K562 (cell line): ENCODE measurements around the gene ZDHHC20. TPM values are rescaled to one million over a fixed set of nuclear protein-coding genes. Genes with fewer than 3 reads are reported as not detected.
A peak's percentile ranks its signal among the peaks of the same experiment; 100 is the strongest.

ENCODE experiments used
- ATAC-seq: fragments of 200-7000 bp; cut with Tn5 transposase; 3 replicates; pipeline ENCODE4 v1.9.1; 2020; ENCODE audit warnings: moderate library complexity
- BruUV-seq: library from RNA; stranded (reverse); fragments of 400-500 nt; replicated peaks from 2 replicates; lab custom pipeline; 2021; lab: Mats Ljungman, UMichigan
- CTCF ChIA-PET: fragments of 300-600 bp; formaldehyde crosslinking; extraction: SDS; loops from one replicate; lab custom pipeline; 2021; ENCODE audit warnings: low intra/inter-chr PET ratio; lab: Yijun Ruan, JAX
- POLR2A ChIA-PET: fragments of 300-600, 350-650 bp; sonication (Branson Sonifier 250); formaldehyde crosslinking; extraction: SDS; loops from one replicate; lab custom pipeline; 2021; ENCODE audit warnings: antibody characterized with exemption, inconsistent platforms; lab: Yijun Ruan, JAX
- DNase-seq, 4 experiments: peaks; one replicate each; pipeline versions ENCODE4 v3.0.0 to v3.0.0-alpha.2; 2011 to 2018; ENCODE audit warnings: low spot score in 3 of 4, mixed read lengths in 3 of 4; ENCODE audit errors: extremely low read depth in 1 of 4
- FAIRE-seq: peaks from 2 replicates; lab custom pipeline; 2011; peaks lifted over from hg19 to GRCh38; lab: Jason Lieb, UNC
- H2AFZ ChIP-seq: 2 replicates; pipeline ENCODE4 v1.6.0; 2011; ENCODE audit warnings: low read depth, low read length, control low read depth, inconsistent platforms
- H3K27ac ChIP-seq: fragments of 200-600 bp; 3 replicates; pipeline ENCODE4 v1.8.0; 2011; ENCODE audit warnings: low read depth, mild to moderate bottlenecking, control low read depth, inconsistent platforms, low read length, moderate library complexity, mixed read lengths; ENCODE audit errors: extremely low read depth
- H3K27me3 ChIP-seq, 2 experiments: fragments of 300-600 bp in 1 of 2; 2 replicates in 1 of 2; 3 replicates in 1 of 2; pipeline versions ENCODE4 v1.6.0 to v1.8.0; 2011; ENCODE audit warnings: inconsistent platforms in 2 of 2, low read length in 2 of 2, mild to moderate bottlenecking in 1 of 2, mixed read lengths in 1 of 2, moderate library complexity in 1 of 2; ENCODE audit not compliant: control insufficient read depth in 2 of 2, insufficient read depth in 2 of 2
- H3K36me3 ChIP-seq: fragments of 300-600 bp; 3 replicates; pipeline ENCODE4 v1.8.0; 2011; ENCODE audit warnings: mild to moderate bottlenecking, low read length, inconsistent platforms; ENCODE audit not compliant: control insufficient read depth, insufficient read depth
- H3K4me1 ChIP-seq, 2 experiments: fragments of 200-600 bp in 1 of 2; replicated peaks in 1 of 2; 2 replicates in 1 of 2; 3 replicates in 1 of 2; pipeline versions ENCODE4 v1.5.1 to v1.8.0; 2011; ENCODE audit warnings: inconsistent platforms in 2 of 2, low read length in 2 of 2, mild to moderate bottlenecking in 1 of 2, mixed read lengths in 1 of 2, moderate library complexity in 1 of 2; ENCODE audit not compliant: control insufficient read depth in 2 of 2, insufficient read depth in 2 of 2
- H3K4me2 ChIP-seq: 2 replicates; pipeline ENCODE4 v1.6.1; 2011; ENCODE audit warnings: low read length, control low read depth, inconsistent platforms, mixed read lengths; ENCODE audit not compliant: insufficient read depth
- H3K4me3 ChIP-seq: fragments of 200-600 bp; sonication (generic), shearing (Covaris generic); 2 replicates; pipeline ENCODE4 v1.5.1; 2016; ENCODE audit warnings: control low read depth, inconsistent platforms
- H3K79me2 ChIP-seq: fragments of 200-600 bp; 3 replicates; pipeline ENCODE4 v1.8.0; 2011; ENCODE audit warnings: low read length, inconsistent platforms; ENCODE audit not compliant: control insufficient read depth, insufficient read depth
- H3K9ac ChIP-seq, 2 experiments: 2 replicates each; pipeline versions ENCODE4 v1.6.0 to v1.6.1; 2011; ENCODE audit warnings: low read depth in 2 of 2, low read length in 2 of 2, control low read depth in 1 of 2, inconsistent platforms in 1 of 2, mild to moderate bottlenecking in 1 of 2, mixed read lengths in 1 of 2; ENCODE audit not compliant: insufficient read depth in 1 of 2
- H3K9me1 ChIP-seq: one replicate; pipeline ENCODE4 v1.6.0; 2011; ENCODE audit warnings: inconsistent platforms, mild to moderate bottlenecking, low read length, moderate library complexity; ENCODE audit not compliant: control insufficient read depth, insufficient read depth
- H3K9me3 ChIP-seq: replicated peaks from 2 replicates; pipeline ENCODE4 v1.5.1; 2011; ENCODE audit warnings: low read depth, low read length, inconsistent platforms; ENCODE audit not compliant: control insufficient read depth, insufficient read depth
- H4K20me1 ChIP-seq: replicated peaks from 2 replicates; pipeline ENCODE4 v1.6.1; 2011; ENCODE audit warnings: low read length, inconsistent platforms, mixed read lengths; ENCODE audit not compliant: control insufficient read depth, insufficient read depth
- GTF2E2 ChIP-seq: fragments of 200-800 bp; sonication (Bioruptor generic); IDR thresholded peaks from 2 replicates; pipeline ENCODE4 v1.6.1; 2016; ENCODE audit warnings: missing genetic modification characterization, missing compliant biosample characterization
- MCM2 ChIP-seq: fragments of 450-650 bp; IDR thresholded peaks from 2 replicates; pipeline ENCODE4 v1.6.1; 2017; ENCODE audit warnings: low read depth, mild to moderate bottlenecking
- MCM3 ChIP-seq: fragments of 450-650 bp; IDR thresholded peaks from 2 replicates; pipeline ENCODE4 v1.6.1; 2016
- RAD51 ChIP-seq: fragments of 450-650 bp; IDR thresholded peaks from 2 replicates; pipeline ENCODE4 v1.7.1; 2016; ENCODE audit warnings: low read depth, mild to moderate bottlenecking, borderline replicate concordance
- ZNF253 ChIP-seq: fragments of 250-450 bp; sonication (Bioruptor Pico); conservative IDR thresholded peaks from 2 replicates; pipeline ENCODE4 v1.6.1; 2021; ENCODE audit warnings: mild to moderate bottlenecking
- WGBS: fragments of 100-300 bp; shearing (Covaris generic); methylation state at CpG from one replicate; pipeline ENCODE4 v1.1.6; 2016; ENCODE audit warnings: low coverage, mixed read lengths; ENCODE audit not compliant: insufficient coverage; ENCODE audit errors: missing lambda C conversion rate; 5-methylcytosine and 5-hydroxymethylcytosine counted together
- in situ Hi-C: fragments of 300-500 bp; cut with MboI; formaldehyde crosslinking; loops from 4 replicates; pipeline ENCODE4 v1.15.0; 2018; ENCODE audit warnings: inconsistent platforms, mixed read lengths
- intact Hi-C: fragments of 100-400 bp; cut with micrococcal nuclease; formaldehyde crosslinking; loops from 2 replicates; pipeline ENCODE4 v1.14.2; 2022
- polyA plus RNA-seq, 8 experiments: library from polyadenylated mRNA; depleted of rRNA in 4 of 8; stranded (reverse) in 5 of 8; unstranded in 3 of 8; fragments of >200 nt; fragmentation: Nextera tagmentation in 2 of 8; fragmentation: Illumina TruSeq in 1 of 8; extraction: Ambion mirVana in 2 of 8; extraction: Trizol in 1 of 8; gene quantifications; 2 replicates each; pipeline versions ENCODE4 v1.2.1 to v1.2.3, GENCODE V29; 2011 to 2014; ENCODE audit warnings: inconsistent platforms in 1 of 8, missing spikeins in 1 of 8
- small RNA-seq: library from RNA; depleted of rRNA; stranded (forward); fragments of <200 nt; gene quantifications from one replicate; pipeline ENCODE3, GENCODE V24; 2014
- total RNA-seq, 7 experiments: library from RNA; depleted of rRNA in 6 of 7; stranded (reverse); fragments of >200 nt in 6 of 7; fragmentation: Illumina TruSeq in 2 of 7; extraction: Trizol in 2 of 7; gene quantifications; 2 replicates each; pipeline versions ENCODE4 v1.2.1 to v1.2.3, GENCODE V29; 2011 to 2021; ENCODE audit warnings: low replicate concordance in 1 of 7
- TF ChIP-seq, protein P1 (sequence below): sonication (generic); formaldehyde crosslinking; IDR thresholded peaks from 2 replicates; pipeline ENCODE4 v1.9.0; 2022; ENCODE audit warnings: mild to moderate bottlenecking, missing genetic modification reagents

Gene ZDHHC20
- total and polyA plus RNA-seq, 9 of the 15 experiments (the other 6 are each of a cell fraction or from before 2014, with no cell fraction given), result 2.7 to 20.9 (median 15.8) TPM

DNA sequence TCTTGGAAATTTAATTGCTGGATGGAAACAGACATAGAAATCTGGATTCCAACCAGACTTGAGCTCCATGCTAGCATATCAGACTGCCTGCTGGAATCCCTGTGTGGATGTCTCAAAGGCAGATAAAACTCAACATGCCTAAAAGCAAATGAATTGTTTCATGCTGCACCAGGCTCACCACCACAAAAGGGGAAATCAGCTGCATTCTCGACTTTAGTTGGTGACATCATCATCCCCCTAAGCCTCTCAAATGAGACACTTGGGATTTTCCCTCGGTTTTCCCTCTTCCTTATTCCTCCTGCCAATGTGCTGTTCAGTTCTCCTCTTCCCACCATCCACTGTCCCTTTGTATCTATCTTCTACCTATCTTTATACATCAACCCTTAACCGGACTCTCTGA lies 134.3 kb downstream of the ZDHHC20 start:
- Histone ChIP-seq H3K27me3 (peaks cover 0 to 13% of the 10 kb centered on the region in 2 experiments; a peak in 2 of 5 replicates), H3K9me1 (no peaks in the 10 kb centered on the region), H3K4me2 (no peak overlapping the region), H2AFZ (no peak overlapping the region)
- POLR2A ChIA-PET, result no interaction called here
- CTCF ChIA-PET, result no interaction called here
- ATAC-seq (no peak), FAIRE-seq (no peak)
- in situ Hi-C loops, result no loop called here
- no peak for TF ChIP-seq MCM3
- TF ChIP-seq GTF2E2 (tag), result no peak
- TF ChIP-seq, all 486 proteins: peak for 0
- intact Hi-C loops, result no loop called here
- H3K9me3 ChIP-seq, result no peaks in the 10 kb centered on the region
- H3K9ac ChIP-seq, result no peak overlapping the region
- H3K4me1 ChIP-seq, result peaks cover 0 to 4% of the 10 kb centered on the region in 2 experiments; a peak in 1 of 5 replicates
- no peak overlapping the region for H3K27ac ChIP-seq
- BruUV-seq, result no TSS peak
- no peaks in the 10 kb centered on the region for H3K79me2 ChIP-seq
- no peak for DNase-seq
- no peak overlapping the region for H3K4me3 ChIP-seq
- no peaks in the 10 kb centered on the region for H3K36me3 ChIP-seq
- WGBS, result 0% methylated on average over 3 of the region's 3 CpGs
- H4K20me1 ChIP-seq, result no peaks in the 10 kb centered on the region

DNA sequence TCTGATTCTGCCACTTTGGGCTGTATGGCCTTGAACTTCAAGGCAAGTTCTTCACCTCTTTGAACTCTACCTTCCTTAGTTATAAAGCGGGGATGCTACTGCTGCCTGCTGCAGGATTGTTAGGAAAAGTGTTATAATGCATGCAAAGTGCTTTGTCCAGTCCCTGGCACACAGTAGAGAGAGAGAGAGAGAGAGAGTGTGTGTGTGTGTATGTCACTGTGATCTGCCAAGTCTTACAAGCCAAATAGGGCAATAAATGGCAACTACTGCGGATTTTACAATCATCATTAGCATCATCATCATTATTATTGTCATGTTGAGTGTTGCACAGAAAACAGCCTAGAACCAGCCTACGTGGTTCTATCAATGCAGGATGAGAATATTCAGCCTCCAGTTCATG lies 136.1 kb downstream of the ZDHHC20 start:
- H3K27ac ChIP-seq, result no peak overlapping the region
- CTCF ChIA-PET, result no interaction called here
- in situ Hi-C loops, result no loop called here
- FAIRE-seq, result no peak
- 0% methylated on average over 2 of the region's 3 CpGs for WGBS
- POLR2A ChIA-PET, result no interaction called here
- no peak for DNase-seq
- no TSS peak for BruUV-seq
- peaks cover 0 to 4% of the 10 kb centered on the region in 2 experiments; a peak in 1 of 5 replicates for H3K4me1 ChIP-seq
- H3K4me2 ChIP-seq, result no peak overlapping the region
- no peaks in the 10 kb centered on the region for H3K9me3 ChIP-seq
- H3K27me3 ChIP-seq, result peaks cover 0 to 11% of the 10 kb centered on the region in 2 experiments; a peak in 2 of 5 replicates
- TF ChIP-seq, protein P1, sequence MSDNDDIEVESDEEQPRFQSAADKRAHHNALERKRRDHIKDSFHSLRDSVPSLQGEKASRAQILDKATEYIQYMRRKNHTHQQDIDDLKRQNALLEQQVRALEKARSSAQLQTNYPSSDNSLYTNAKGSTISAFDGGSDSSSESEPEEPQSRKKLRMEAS, result no peak
- no peak for TF ChIP-seq ZNF253 (CRISPR knock-in tag)
- no peak for TF ChIP-seq RAD51
- no peak for TF ChIP-seq MCM2
- ATAC-seq, result no peak
- H3K36me3 ChIP-seq, result no peaks in the 10 kb centered on the region
- no peak overlapping the region for H2AFZ ChIP-seq
- intact Hi-C loops, result no loop called here
- no peak overlapping the region for H3K9ac ChIP-seq
- no peak overlapping the region for H3K4me3 ChIP-seq
- H3K9me1 ChIP-seq, result no peaks in the 10 kb centered on the region
- no peaks in the 10 kb centered on the region for H3K79me2 ChIP-seq
- no peaks in the 10 kb centered on the region for H4K20me1 ChIP-seq

Small RNA genes lying within 50 kb of the gene (small RNA-seq; reads per million reads assigned to genes)
- gene RNA5SP25, result 1.4 reads per million, percentile 73 among the genes with 10 or more reads in this experiment

Other genes starting within 250 kb of the ZDHHC20 start
- gene MICU2, start 144.9 kb upstream of the ZDHHC20 start, total RNA-seq (2014; rRNA removed), result 41.8 and 64.7 TPM in 2 replicates
- 41.6 and 44.3 TPM in 2 replicates for gene MICU2, start 144.9 kb upstream of the ZDHHC20 start, total RNA-seq (2014; rRNA removed; fragmentation: Illumina TruSeq; extraction: Trizol)
- 37.0 and 39.2 TPM in 2 replicates for gene MICU2, start 144.9 kb upstream of the ZDHHC20 start, total RNA-seq (2015; rRNA removed; fragmentation: Illumina TruSeq; extraction: Trizol)
- 21.3 and 23.0 TPM in 2 replicates for gene MICU2, start 144.9 kb upstream of the ZDHHC20 start, total RNA-seq (2021)
- gene MICU2, start 144.9 kb upstream of the ZDHHC20 start, polyA plus RNA-seq (2011; rRNA removed), result 24.8 and 33.4 TPM in 2 replicates
- gene MICU2, start 144.9 kb upstream of the ZDHHC20 start, polyA plus RNA-seq (2014; fragmentation: Illumina TruSeq; extraction: Trizol), result 27.8 and 29.5 TPM in 2 replicates
- gene MICU2, start 144.9 kb upstream of the ZDHHC20 start, polyA plus RNA-seq (2014; fragmentation: Nextera tagmentation; extraction: Ambion mirVana), result 1 to 10 TPM; 9.1 to 9.8 TPM
- gene MICU2, start 144.9 kb upstream of the ZDHHC20 start, polyA plus RNA-seq (2014; rRNA removed), result 34.7 and 39.4 TPM in 2 replicates
- gene FGF9, start 211.8 kb upstream of the ZDHHC20 start, total RNA-seq (2014; rRNA removed), result not detected in 2 replicates
- gene FGF9, start 211.8 kb upstream of the ZDHHC20 start, total RNA-seq (2014; rRNA removed; fragmentation: Illumina TruSeq; extraction: Trizol), result not detected in 2 replicates
- gene FGF9, start 211.8 kb upstream of the ZDHHC20 start, total RNA-seq (2015; rRNA removed; fragmentation: Illumina TruSeq; extraction: Trizol), result not detected in 2 replicates
- gene FGF9, start 211.8 kb upstream of the ZDHHC20 start, total RNA-seq (2021), result not detected in 2 replicates
- not detected in 2 replicates for gene FGF9, start 211.8 kb upstream of the ZDHHC20 start, polyA plus RNA-seq (2011; rRNA removed)
- not detected in 2 replicates for gene FGF9, start 211.8 kb upstream of the ZDHHC20 start, polyA plus RNA-seq (2014; fragmentation: Illumina TruSeq; extraction: Trizol)
- gene FGF9, start 211.8 kb upstream of the ZDHHC20 start, polyA plus RNA-seq (2014; fragmentation: Nextera tagmentation; extraction: Ambion mirVana), result not detected
- not detected in 2 replicates for gene FGF9, start 211.8 kb upstream of the ZDHHC20 start, polyA plus RNA-seq (2014; rRNA removed)